Colonic mucosa (tissue), 4 donors: ENCODE results near the gene LCLAT1. TPM values are rescaled to one million over a fixed set of nuclear protein-coding genes. Genes with fewer than 3 reads are reported as not detected.

ENCODE experiments used
- DNase-seq: peaks from one replicate; pipeline ENCODE4 v3.0.0-alpha.2; 2020
- H3K27ac ChIP-seq: fragments of 200-600 bp; one replicate; pipeline ENCODE4 v1.8.0; 2021
- H3K27me3 ChIP-seq: fragments of 200-600 bp; one replicate; pipeline ENCODE4 v1.8.0; 2021
- H3K36me3 ChIP-seq: fragments of 200-600 bp; one replicate; pipeline ENCODE4 v1.8.0; 2021
- H3K4me1 ChIP-seq: fragments of 200-600 bp; one replicate; pipeline ENCODE4 v1.8.0; 2021; ENCODE audit warnings: mild to moderate bottlenecking
- H3K4me3 ChIP-seq: fragments of 200-600 bp; one replicate; pipeline ENCODE4 v1.8.0; 2021
- H3K9ac ChIP-seq, 2 donors: one replicate each; pipeline ENCODE4 v1.7.0; 2013; ENCODE audit warnings: control low read depth in 2 of 2, low read depth in 2 of 2, low read length in 2 of 2
- H3K9me3 ChIP-seq: fragments of 200-600 bp; one replicate; pipeline ENCODE4 v1.8.0; 2021
- CTCF ChIP-seq: fragments of 200-600 bp; IDR thresholded peaks from one replicate; pipeline ENCODE4 v1.8.0; 2022; ENCODE audit warnings: antibody characterized with exemption, mild to moderate bottlenecking
- intact Hi-C: fragments of 100-400 bp; cut with DNase I; formaldehyde crosslinking; loops from one replicate; pipeline ENCODE4 v1.14.1; 2022
- total RNA-seq, 2 donors: library from RNA; stranded (reverse); fragmentation: NEBNext Ultra II Directional in 1 of 2; extraction: Animal tissue kit (Norgen Biotek cat#: 25700) in 1 of 2; gene quantifications; one replicate each; pipeline ENCODE4 v1.2.1, GENCODE V29; 2021
- donor health status: healthy.
- donor health status: DM: no; HTN: no; CAD: no.
- donor health status: DM: no; HTN: no; CAD: no.

The LCLAT1 gene
- total RNA-seq, 2 donors from 2014 or later: 20.0 to 25.5 TPM

GRCh38 chr2:30684996-30685395 is 237.9 kb downstream of the LCLAT1 start:
- no peak for DNase-seq
- intact Hi-C loops: no loop called here
- Histone ChIP-seq H3K4me3 (no peak overlapping the region), H3K27me3 (no peaks in the 10 kb centered on the region), H3K4me1 (no peaks in the 10 kb centered on the region), H3K9ac (no peak overlapping the region), H3K36me3 (no peaks in the 10 kb centered on the region), H3K27ac (no peak overlapping the region), H3K9me3 (no peaks in the 10 kb centered on the region)
- no peak for TF ChIP-seq CTCF

GRCh38 chr2:30686000-30686399 is 239.0 kb downstream of the LCLAT1 start:
- no peak for TF ChIP-seq CTCF
- no peaks in the 10 kb centered on the region for H3K4me1 ChIP-seq
- no peaks in the 10 kb centered on the region for H3K9me3 ChIP-seq
- H3K27me3 ChIP-seq: no peaks in the 10 kb centered on the region
- no peak overlapping the region for H3K4me3 ChIP-seq
- H3K27ac ChIP-seq: no peak overlapping the region
- intact Hi-C loops: no loop called here
- H3K9ac ChIP-seq: no peak overlapping the region
- no peaks in the 10 kb centered on the region for H3K36me3 ChIP-seq
- no peak for DNase-seq

GRCh38 chr2:30686669-30687068 is 239.6 kb downstream of the LCLAT1 start:
- no peaks in the 10 kb centered on the region for H3K9me3 ChIP-seq
- H3K27me3 ChIP-seq: no peaks in the 10 kb centered on the region
- intact Hi-C loops: no loop called here
- DNase-seq: no peak
- H3K4me1 ChIP-seq: no peaks in the 10 kb centered on the region
- no peak overlapping the region for H3K9ac ChIP-seq
- no peak overlapping the region for H3K27ac ChIP-seq
- H3K36me3 ChIP-seq: no peaks in the 10 kb centered on the region
- no peak for TF ChIP-seq CTCF
- no peak overlapping the region for H3K4me3 ChIP-seq

- intact Hi-C loops: no loop called here
- Histone ChIP-seq H3K9me3 (no peaks in the 10 kb centered on the region), H3K36me3 (no peaks in the 10 kb centered on the region), H3K27me3 (no peaks in the 10 kb centered on the region), H3K9ac (no peak overlapping the region), H3K4me3 (no peak overlapping the region), H3K4me1 (no peaks in the 10 kb centered on the region), H3K27ac (no peak overlapping the region)
- no peak for TF ChIP-seq CTCF
- no peak for DNase-seq
These were observed 241.9 kb downstream of the LCLAT1 start for GRCh38 chr2:30688956-30689401.

- H3K27me3 ChIP-seq: no peaks in the 10 kb centered on the region
- H3K4me3 ChIP-seq: no peak overlapping the region
- no peak overlapping the region for H3K9ac ChIP-seq
- no peaks in the 10 kb centered on the region for H3K9me3 ChIP-seq
- intact Hi-C loops: no loop called here
- H3K27ac ChIP-seq: no peak overlapping the region
- no peaks in the 10 kb centered on the region for H3K36me3 ChIP-seq
- no peak for DNase-seq
- TF ChIP-seq CTCF: no peak
- H3K4me1 ChIP-seq: no peaks in the 10 kb centered on the region
These were observed 242.6 kb downstream of the LCLAT1 start for GRCh38 chr2:30689496-30690125.
